ENCODE measurements around the gene NSUN6. TPM values are rescaled to one million over a fixed set of nuclear protein-coding genes. Genes with fewer than 3 reads are reported as not detected.
"Not testable (repeated sequence)": the region's sequence is repeated elsewhere in the genome, so short reads cannot be mapped to it uniquely, and the experiment has no call there.

The NSUN6 gene
- polyA plus RNA-seq, 2 donors, result 3.8 to 5.6 TPM

DNA sequence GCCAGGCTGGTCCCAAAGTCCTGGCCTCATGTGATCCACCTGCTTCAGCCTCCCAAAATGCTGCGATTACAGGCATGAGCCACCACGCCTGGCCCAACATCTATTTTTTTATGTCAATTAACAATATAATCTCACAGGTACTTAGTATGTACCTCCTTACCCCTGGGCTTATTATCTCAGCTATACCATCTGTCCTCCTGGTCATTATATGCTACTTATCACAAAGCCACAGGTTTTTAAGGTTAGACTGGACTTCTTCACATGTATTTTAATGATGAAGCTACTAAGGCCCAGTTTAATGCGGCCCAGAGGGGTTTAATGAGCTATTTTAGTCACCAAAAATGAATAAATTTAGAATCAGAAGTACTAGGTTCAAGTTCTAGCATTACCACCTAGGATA is 3.4 kb downstream of the NSUN6 start:
- Histone ChIP-seq H3K9me3 (ENCODE audit: control insufficient read depth in 2 of 2, insufficient read depth in 1 of 2, low read depth in 1 of 2, low read length in 1 of 2) (no peaks in the 10 kb centered on the region), H3K4me3 (ENCODE audit: low read depth in 1 of 2, low read length in 2 of 2) (no peak overlapping the region), H3K4me1 (ENCODE audit: control insufficient read depth in 2 of 2, insufficient read depth in 2 of 2, low read length in 1 of 2) (peaks cover 0 to 2% of the 10 kb centered on the region in 2 donors), H3K36me3 (ENCODE audit: control insufficient read depth in 2 of 2, insufficient read depth in 2 of 2, low read length in 1 of 2) (no peaks in the 10 kb centered on the region), H3K27me3 (ENCODE audit: control insufficient read depth in 1 of 2, insufficient read depth in 2 of 2, low read length in 2 of 2) (no peaks in the 10 kb centered on the region), H3K27ac (ENCODE audit: low read depth in 2 of 2, low read length in 1 of 2) (no peak overlapping the region)
- 93 to 96% methylated on average over 3 of the region's 3 CpGs for WGBS, 2 donors

DNA sequence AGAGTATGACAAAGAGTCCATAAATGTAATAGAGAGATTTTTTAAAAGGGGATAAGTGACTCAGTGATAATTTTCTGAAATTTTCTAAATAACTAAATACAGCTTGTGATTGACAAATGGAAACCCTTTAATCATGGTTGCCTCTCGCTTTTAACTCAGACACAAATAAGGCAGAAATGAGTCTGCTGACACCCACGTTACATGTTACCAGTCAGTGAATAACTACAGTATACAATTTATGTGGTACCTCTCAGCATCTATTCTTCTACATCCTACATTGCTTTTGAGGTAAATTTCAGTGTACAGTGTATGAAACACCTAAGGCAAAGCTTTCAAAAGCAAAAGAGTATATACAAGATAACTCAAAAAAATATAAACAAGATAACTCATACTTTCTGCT is 4.2 kb downstream of the NSUN6 start:
- Histone ChIP-seq H3K9me3 (ENCODE audit: control insufficient read depth in 2 of 2, insufficient read depth in 1 of 2, low read depth in 1 of 2, low read length in 1 of 2) (no peaks in the 10 kb centered on the region), H3K36me3 (ENCODE audit: control insufficient read depth in 2 of 2, insufficient read depth in 2 of 2, low read length in 1 of 2) (no peaks in the 10 kb centered on the region), H3K27ac (ENCODE audit: low read depth in 2 of 2, low read length in 1 of 2) (no peak overlapping the region), H3K4me1 (ENCODE audit: control insufficient read depth in 2 of 2, insufficient read depth in 2 of 2, low read length in 1 of 2) (peaks cover 0 to 2% of the 10 kb centered on the region in 2 donors), H3K4me3 (ENCODE audit: low read depth in 1 of 2, low read length in 2 of 2) (no peak overlapping the region), H3K27me3 (ENCODE audit: control insufficient read depth in 1 of 2, insufficient read depth in 2 of 2, low read length in 2 of 2) (no peaks in the 10 kb centered on the region)
- WGBS, 2 donors, result 89 to 95% methylated on average over 2 of the region's 2 CpGs

DNA sequence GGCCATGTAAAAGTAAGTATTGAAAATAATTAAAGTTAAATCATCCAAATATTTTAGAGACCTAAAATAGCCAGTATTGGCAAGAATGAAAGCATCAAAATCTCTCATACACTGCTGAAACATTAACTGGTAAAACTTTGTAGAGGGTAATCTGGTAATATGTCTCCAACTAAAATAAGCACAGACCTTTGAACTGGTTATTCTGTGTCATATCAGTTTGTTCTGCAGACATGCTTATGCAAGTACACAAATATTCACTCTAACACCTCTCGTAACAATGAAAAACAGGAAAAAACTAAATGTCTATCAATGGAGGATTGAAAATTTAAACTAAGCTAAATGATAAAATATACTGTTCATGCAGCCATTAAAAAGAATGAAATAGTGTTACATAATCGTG is 11.7 kb downstream of the NSUN6 start:
- not testable (repeated sequence) for H3K27ac ChIP-seq (ENCODE audit: low read depth in 2 of 2, low read length in 1 of 2); H3K27me3 ChIP-seq (ENCODE audit: control insufficient read depth in 1 of 2, insufficient read depth in 2 of 2, low read length in 2 of 2); H3K9me3 ChIP-seq (ENCODE audit: control insufficient read depth in 2 of 2, insufficient read depth in 1 of 2, low read depth in 1 of 2, low read length in 1 of 2); H3K4me1 ChIP-seq (ENCODE audit: control insufficient read depth in 2 of 2, insufficient read depth in 2 of 2, low read length in 1 of 2); H3K36me3 ChIP-seq (ENCODE audit: control insufficient read depth in 2 of 2, insufficient read depth in 2 of 2, low read length in 1 of 2); H3K4me3 ChIP-seq (ENCODE audit: low read depth in 1 of 2, low read length in 2 of 2)
- WGBS, 2 donors, result 67 to 91% methylated on average over 2 of the region's 2 CpGs

DNA sequence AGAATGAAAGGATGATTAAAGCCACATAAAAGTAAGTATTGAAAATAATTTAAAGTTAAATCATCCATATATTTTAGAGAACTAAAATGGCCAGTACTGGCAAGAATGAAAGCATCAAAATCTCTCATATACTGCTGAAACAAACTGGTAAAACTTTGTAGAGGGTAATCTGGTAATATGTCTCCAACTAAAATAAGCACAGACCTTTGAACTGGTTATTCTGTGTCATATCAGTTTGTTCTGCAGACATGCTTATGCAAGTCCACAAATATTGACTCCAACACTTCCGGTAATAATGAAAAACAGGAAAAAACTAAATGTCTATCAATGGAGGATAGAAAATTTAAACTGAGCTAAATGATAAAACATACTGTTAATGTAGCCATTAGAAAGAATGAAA is 14.0 kb downstream of the NSUN6 start:
- not testable (repeated sequence) for H3K9me3 ChIP-seq (ENCODE audit: control insufficient read depth in 2 of 2, insufficient read depth in 1 of 2, low read depth in 1 of 2, low read length in 1 of 2); H3K4me1 ChIP-seq (ENCODE audit: control insufficient read depth in 2 of 2, insufficient read depth in 2 of 2, low read length in 1 of 2); H3K4me3 ChIP-seq (ENCODE audit: low read depth in 1 of 2, low read length in 2 of 2); H3K27ac ChIP-seq (ENCODE audit: low read depth in 2 of 2, low read length in 1 of 2); H3K27me3 ChIP-seq (ENCODE audit: control insufficient read depth in 1 of 2, insufficient read depth in 2 of 2, low read length in 2 of 2); H3K36me3 ChIP-seq (ENCODE audit: control insufficient read depth in 2 of 2, insufficient read depth in 2 of 2, low read length in 1 of 2)
- 65 to 78% methylated on average over 1 of the region's 1 CpG for whole genome bisulfite sequencing, 2 donors

DNA sequence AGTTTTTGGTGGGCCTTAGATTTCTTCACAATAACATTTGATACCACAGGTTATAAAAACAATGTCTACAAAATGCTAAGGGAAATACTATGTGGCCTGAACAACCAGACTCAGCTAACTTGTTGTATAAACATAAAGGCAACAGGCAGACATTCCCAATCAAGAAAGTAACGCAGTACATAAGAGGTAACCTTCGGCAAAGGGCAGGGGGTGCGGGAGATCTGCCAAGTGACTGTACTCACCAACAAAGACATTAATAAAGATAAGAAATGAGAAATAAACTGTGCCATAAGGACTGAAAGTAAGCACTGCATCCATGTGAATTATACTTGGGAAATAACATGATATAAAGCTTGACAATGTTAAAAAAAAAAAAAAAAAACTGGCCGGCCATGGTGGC is 15.4 kb downstream of the NSUN6 start:
- Histone ChIP-seq H3K4me1 (ENCODE audit: control insufficient read depth in 2 of 2, insufficient read depth in 2 of 2, low read length in 1 of 2) (no peaks in the 10 kb centered on the region), H3K4me3 (ENCODE audit: low read depth in 1 of 2, low read length in 2 of 2) (no peak overlapping the region), H3K27ac (ENCODE audit: low read depth in 2 of 2, low read length in 1 of 2) (no peak overlapping the region), H3K9me3 (ENCODE audit: control insufficient read depth in 2 of 2, insufficient read depth in 1 of 2, low read depth in 1 of 2, low read length in 1 of 2) (no peaks in the 10 kb centered on the region), H3K36me3 (ENCODE audit: control insufficient read depth in 2 of 2, insufficient read depth in 2 of 2, low read length in 1 of 2) (no peaks in the 10 kb centered on the region), H3K27me3 (ENCODE audit: control insufficient read depth in 1 of 2, insufficient read depth in 2 of 2, low read length in 2 of 2) (no peaks in the 10 kb centered on the region)
- 78 to 97% methylated on average over 4 of the region's 4 CpGs for WGBS, 2 donors

DNA sequence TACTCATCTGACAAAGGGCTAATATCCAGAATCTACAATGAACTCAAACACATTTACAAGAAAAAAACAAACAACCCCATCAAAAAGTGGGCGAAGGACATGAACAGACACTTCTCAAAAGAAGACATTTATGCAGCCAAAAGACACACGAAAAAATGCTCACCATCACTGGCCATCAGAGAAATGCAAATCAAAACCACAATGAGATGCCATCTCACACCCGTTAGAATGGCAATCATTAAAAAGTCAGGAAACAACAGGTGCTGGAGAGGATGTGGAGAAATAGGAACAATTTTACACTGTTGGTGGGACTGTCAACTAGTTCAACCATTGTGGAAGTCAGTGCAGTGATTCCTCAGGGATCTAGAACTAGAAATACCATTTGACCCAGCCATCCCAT is 18.9 kb downstream of the NSUN6 start:
- not testable (repeated sequence) for H3K27me3 ChIP-seq (ENCODE audit: control insufficient read depth in 1 of 2, insufficient read depth in 2 of 2, low read length in 2 of 2); H3K4me3 ChIP-seq (ENCODE audit: low read depth in 1 of 2, low read length in 2 of 2); H3K4me1 ChIP-seq (ENCODE audit: control insufficient read depth in 2 of 2, insufficient read depth in 2 of 2, low read length in 1 of 2); H3K27ac ChIP-seq (ENCODE audit: low read depth in 2 of 2, low read length in 1 of 2); H3K9me3 ChIP-seq (ENCODE audit: control insufficient read depth in 2 of 2, insufficient read depth in 1 of 2, low read depth in 1 of 2, low read length in 1 of 2); H3K36me3 ChIP-seq (ENCODE audit: control insufficient read depth in 2 of 2, insufficient read depth in 2 of 2, low read length in 1 of 2)
- WGBS, 2 donors, result 95 to 96% methylated on average over 1 to 2 of the region's 3 CpGs

DNA sequence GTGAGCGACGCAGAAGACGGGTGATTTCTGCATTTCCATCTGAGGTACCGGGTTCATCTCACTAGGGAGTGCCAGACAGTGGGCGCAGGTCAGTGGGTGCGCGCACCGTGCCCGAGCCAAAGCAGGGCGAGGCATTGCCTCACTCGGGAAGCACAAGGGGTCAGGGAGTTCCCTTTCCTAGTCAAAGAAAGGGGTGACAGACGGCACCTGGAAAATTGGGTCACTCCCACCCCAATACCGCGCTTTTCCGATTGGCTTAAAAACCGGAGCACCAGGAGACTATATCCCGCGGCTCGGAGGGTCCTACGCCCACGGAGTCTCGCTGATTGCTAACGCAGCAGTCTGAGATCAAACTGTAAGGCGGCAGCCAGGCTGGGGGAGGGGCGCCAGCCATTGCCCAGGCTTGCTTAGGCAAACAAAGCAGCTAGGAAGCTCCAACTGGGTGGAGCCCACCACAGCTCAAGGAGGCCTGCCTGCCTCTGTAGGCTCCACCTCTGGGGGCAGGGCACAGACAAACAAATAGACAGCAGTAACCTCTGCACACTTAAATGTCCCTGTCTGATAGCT is 23.9 kb downstream of the NSUN6 start:
- 4 to 11% methylated on average over 25 of the region's 25 CpGs for WGBS, 2 donors
- H3K4me1 ChIP-seq (ENCODE audit: control insufficient read depth in 2 of 2, insufficient read depth in 2 of 2, low read length in 1 of 2); H3K36me3 ChIP-seq (ENCODE audit: control insufficient read depth in 2 of 2, insufficient read depth in 2 of 2, low read length in 1 of 2); H3K27me3 ChIP-seq (ENCODE audit: control insufficient read depth in 1 of 2, insufficient read depth in 2 of 2, low read length in 2 of 2); H3K9me3 ChIP-seq (ENCODE audit: control insufficient read depth in 2 of 2, insufficient read depth in 1 of 2, low read depth in 1 of 2, low read length in 1 of 2): not testable (repeated sequence)
- Histone ChIP-seq H3K4me3 (ENCODE audit: low read depth in 1 of 2, low read length in 2 of 2) (peak overlapping the region; percentile 53 to 70), H3K27ac (ENCODE audit: low read depth in 2 of 2, low read length in 1 of 2) (peak overlapping the region; percentile 59 to 83)

DNA sequence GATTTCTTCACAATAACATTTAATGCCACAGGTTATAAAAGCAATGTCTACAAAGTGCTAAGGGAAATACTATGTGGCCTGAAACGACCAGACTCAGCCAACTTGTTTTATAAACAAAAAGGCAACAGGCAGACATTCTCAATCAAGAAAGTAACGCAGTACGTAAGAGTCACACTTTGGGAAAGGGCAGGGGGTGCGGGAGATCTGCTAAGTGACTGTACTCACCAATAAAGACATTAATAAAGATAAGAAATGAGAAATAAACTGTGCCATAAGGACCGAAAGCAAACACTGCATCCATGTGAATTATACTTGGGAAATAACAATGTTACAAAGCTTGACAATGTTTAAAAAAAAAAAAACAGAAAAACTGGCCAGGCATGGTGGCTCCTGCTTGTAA is 25.5 kb downstream of the NSUN6 start:
- no peaks in the 10 kb centered on the region for H3K4me1 ChIP-seq (ENCODE audit: control insufficient read depth in 2 of 2, insufficient read depth in 2 of 2, low read length in 1 of 2)
- no peak overlapping the region for H3K27ac ChIP-seq (ENCODE audit: low read depth in 2 of 2, low read length in 1 of 2)
- H3K4me3 ChIP-seq (ENCODE audit: low read depth in 1 of 2, low read length in 2 of 2), result no peak overlapping the region
- 83 to 85% methylated on average over 5 of the region's 5 CpGs for WGBS, 2 donors
- no peaks in the 10 kb centered on the region for H3K27me3 ChIP-seq (ENCODE audit: control insufficient read depth in 1 of 2, insufficient read depth in 2 of 2, low read length in 2 of 2)
- no peaks in the 10 kb centered on the region for H3K36me3 ChIP-seq (ENCODE audit: control insufficient read depth in 2 of 2, insufficient read depth in 2 of 2, low read length in 1 of 2)
- H3K9me3 ChIP-seq (ENCODE audit: control insufficient read depth in 2 of 2, insufficient read depth in 1 of 2, low read depth in 1 of 2, low read length in 1 of 2), result no peaks in the 10 kb centered on the region

DNA sequence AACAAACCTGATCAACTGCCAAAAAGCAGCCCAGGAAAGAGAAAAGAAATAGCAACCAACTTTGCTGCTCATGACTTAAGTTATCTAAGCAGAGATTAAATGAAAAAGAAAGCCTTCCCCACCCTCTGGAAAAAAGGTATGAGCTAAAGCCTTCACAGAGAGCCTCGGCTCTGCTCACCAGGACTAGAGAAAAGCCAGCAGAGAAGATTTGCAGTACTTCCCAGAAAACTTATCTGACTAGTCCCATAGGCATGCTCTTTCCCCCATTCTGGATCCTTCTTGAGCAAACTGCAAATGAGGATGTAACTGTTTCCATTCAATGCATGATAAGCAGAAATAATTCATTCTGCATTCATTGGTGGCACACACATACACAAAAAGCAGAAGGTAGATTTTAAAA is 27.7 kb downstream of the NSUN6 start:
- H3K36me3 ChIP-seq (ENCODE audit: control insufficient read depth in 2 of 2, insufficient read depth in 2 of 2, low read length in 1 of 2); H3K4me3 ChIP-seq (ENCODE audit: low read depth in 1 of 2, low read length in 2 of 2); H3K27me3 ChIP-seq (ENCODE audit: control insufficient read depth in 1 of 2, insufficient read depth in 2 of 2, low read length in 2 of 2); H3K27ac ChIP-seq (ENCODE audit: low read depth in 2 of 2, low read length in 1 of 2); H3K4me1 ChIP-seq (ENCODE audit: control insufficient read depth in 2 of 2, insufficient read depth in 2 of 2, low read length in 1 of 2); H3K9me3 ChIP-seq (ENCODE audit: control insufficient read depth in 2 of 2, insufficient read depth in 1 of 2, low read depth in 1 of 2, low read length in 1 of 2): not testable (repeated sequence)
- 45 to 81% methylated on average over 1 of the region's 1 CpG for WGBS, 2 donors

DNA sequence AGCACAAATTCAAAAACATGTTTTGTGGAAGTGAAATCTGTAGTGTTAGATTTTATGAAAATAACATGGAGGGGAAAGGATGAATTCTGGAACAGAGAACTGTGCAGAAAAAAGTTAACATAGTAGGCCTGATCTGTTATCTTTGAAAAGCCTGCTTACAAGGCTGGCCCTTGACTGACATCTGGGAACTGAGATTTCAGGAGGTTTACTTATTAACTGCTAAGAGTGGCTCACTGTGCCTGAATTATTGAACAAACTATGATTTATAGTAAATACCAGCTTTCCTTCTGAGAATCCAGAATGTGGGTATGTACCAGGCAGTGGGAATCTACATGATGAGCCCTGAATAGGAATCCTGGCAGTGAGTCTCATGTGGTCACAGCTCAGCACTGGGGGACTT is 30.5 kb downstream of the NSUN6 start:
- no peaks in the 10 kb centered on the region for H3K4me1 ChIP-seq (ENCODE audit: control insufficient read depth in 2 of 2, insufficient read depth in 2 of 2, low read length in 1 of 2)
- no peaks in the 10 kb centered on the region for H3K36me3 ChIP-seq (ENCODE audit: control insufficient read depth in 2 of 2, insufficient read depth in 2 of 2, low read length in 1 of 2)
- H3K27me3 ChIP-seq (ENCODE audit: control insufficient read depth in 1 of 2, insufficient read depth in 2 of 2, low read length in 2 of 2), result no peaks in the 10 kb centered on the region
- H3K4me3 ChIP-seq (ENCODE audit: low read depth in 1 of 2, low read length in 2 of 2), result no peak overlapping the region
- no peak overlapping the region for H3K27ac ChIP-seq (ENCODE audit: low read depth in 2 of 2, low read length in 1 of 2)
- H3K9me3 ChIP-seq (ENCODE audit: control insufficient read depth in 2 of 2, insufficient read depth in 1 of 2, low read depth in 1 of 2, low read length in 1 of 2), result no peaks in the 10 kb centered on the region

Measured in esophagus (tissue), 2 donors.